GM10266 (cell line): ENCODE data around the gene ADCY9.

Source experiments
- DNase-seq: peaks from one replicate; pipeline ENCODE4 v3.0.0; 2012; ENCODE audit errors: extremely low spot score
- CTCF ChIP-seq: IDR thresholded peaks from 2 replicates; pipeline ENCODE4 v1.5.1; 2012; ENCODE audit warnings: mild to moderate bottlenecking, low read depth; ENCODE audit not compliant: control insufficient read depth, insufficient read depth; ENCODE audit errors: missing control alignments

The ADCY9 gene

GRCh38 chr16:4117250-4117578 lies 972 bp upstream of the ADCY9 start:
- no peak for DNase-seq
- no peak for TF ChIP-seq CTCF

- no peak for TF ChIP-seq CTCF
These were observed 308 bp downstream of the ADCY9 start for GRCh38 chr16:4115949-4116318.

GRCh38 chr16:4115209-4115948 lies 863 bp downstream of the ADCY9 start:
- no peak for TF ChIP-seq CTCF
- DNase-seq: peak; percentile 73

More at GRCh38 chr16:4115949-4116318, 308 bp downstream of the ADCY9 start:
- no peak for DNase-seq

- no peak for DNase-seq
- TF ChIP-seq CTCF: no peak
These were observed 1.7 kb downstream of the ADCY9 start for GRCh38 chr16:4114257-4115208.

GRCh38 chr16:4113358-4114256 lies 2.6 kb downstream of the ADCY9 start:
- TF ChIP-seq CTCF: no peak
- DNase-seq: no peak

- no peak for DNase-seq
- no peak for TF ChIP-seq CTCF
These were observed 4.2 kb downstream of the ADCY9 start for GRCh38 chr16:4111748-4112696.
